ENCODE results near the gene TOR1A.

The TOR1A gene

DNA sequence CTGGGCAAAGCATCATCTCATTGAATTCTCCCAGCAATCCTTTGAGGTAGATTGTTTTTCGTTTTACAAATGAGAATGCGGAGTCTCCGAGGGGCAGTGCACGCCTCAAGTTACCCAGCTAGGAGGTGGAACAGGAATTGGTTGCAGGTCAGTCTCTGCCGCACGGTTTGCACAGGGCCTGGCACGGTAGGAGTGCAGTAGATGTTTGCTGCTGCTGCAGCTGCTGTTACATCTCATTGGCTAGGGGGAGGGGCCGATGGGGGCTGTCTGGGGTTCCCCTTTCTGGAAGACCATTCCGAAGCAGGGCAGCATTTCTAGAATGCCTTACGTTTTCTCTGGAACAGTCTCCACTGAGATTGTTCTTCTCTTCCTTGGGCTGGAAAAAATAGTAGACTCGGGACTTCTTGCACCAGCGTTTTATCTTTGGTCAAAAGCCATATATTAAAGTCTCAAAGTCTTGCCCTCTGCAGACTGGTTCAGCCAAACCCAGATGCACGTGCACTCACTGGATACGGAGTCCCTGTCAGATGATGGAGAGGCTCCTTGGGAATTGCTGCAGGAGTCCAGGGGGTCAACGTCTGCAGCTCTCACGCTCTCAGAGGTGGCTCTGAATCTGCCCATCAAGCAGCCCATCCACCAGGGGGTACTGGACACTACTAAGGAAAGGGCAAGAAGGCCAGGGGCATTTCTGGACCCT is 12.5 kb upstream of the TOR1A start:
- Histone ChIP-seq H3K27me3 (ENCODE audit: control insufficient read depth in 1 of 2, insufficient read depth in 1 of 2, low read length in 2 of 2) (no peaks in the 10 kb centered on the region), H4K91ac (ENCODE audit: low read length) (peak overlapping the region; percentile 70), H3K4me3 (ENCODE audit: insufficient read depth in 1 of 2, low read depth in 1 of 2, low read length in 2 of 2) (peak overlapping the region in 1 of 2 experiments; percentile 100), H2BK12ac (ENCODE audit: low read length in 2 of 2) (no peak overlapping the region), H2BK5ac (ENCODE audit: low read depth, low read length, poor library complexity, severe bottlenecking) (no peak overlapping the region), H3K18ac (ENCODE audit: low read depth in 1 of 2, low read length in 2 of 2) (no peak overlapping the region), H2AK5ac (ENCODE audit: low read length, severe bottlenecking) (no peak overlapping the region), H3K4ac (ENCODE audit: low read depth in 1 of 2, low read length in 2 of 2) (no peak overlapping the region), H2BK15ac (ENCODE audit: low read depth, poor library complexity, severe bottlenecking) (no peak overlapping the region), H3K14ac (ENCODE audit: low read length in 2 of 2) (no peak overlapping the region), H3K9me3 (ENCODE audit: control insufficient read depth, low read length) (no peaks in the 10 kb centered on the region), H2BK120ac (ENCODE audit: low read depth, low read length) (no peak overlapping the region), H3K79me1 (replicated peaks; ENCODE audit: low read length, poor library complexity, severe bottlenecking) (peaks cover 38% of the 10 kb centered on the region), H3K4me1 (ENCODE audit: control insufficient read depth, insufficient read depth, low read depth, low read length) (peaks cover 24% of the 10 kb centered on the region), H2AFZ (ENCODE audit: low read depth, low read length) (no peak overlapping the region), H3K4me2 (ENCODE audit: low read length, poor library complexity, severe bottlenecking) (peak overlapping the region; percentile 29), H3K23ac (ENCODE audit: low read length in 2 of 2) (peak overlapping the region in 1 of 2 experiments; percentile 65), H3K9ac (ENCODE audit: low read length) (peak overlapping the region; percentile 95), H3K27ac (ENCODE audit: low read length, poor library complexity, severe bottlenecking) (no peak overlapping the region), H4K8ac (ENCODE audit: low read length) (no peak overlapping the region), H3K36me3 (ENCODE audit: control insufficient read depth in 1 of 2, insufficient read depth in 2 of 2, low read depth in 1 of 2, low read length in 2 of 2) (peaks cover 9 to 29% of the 10 kb centered on the region in 2 experiments)
- no peak for DNase-seq
- WGBS = 64% methylated on average over 16 of the region's 16 CpGs

DNA sequence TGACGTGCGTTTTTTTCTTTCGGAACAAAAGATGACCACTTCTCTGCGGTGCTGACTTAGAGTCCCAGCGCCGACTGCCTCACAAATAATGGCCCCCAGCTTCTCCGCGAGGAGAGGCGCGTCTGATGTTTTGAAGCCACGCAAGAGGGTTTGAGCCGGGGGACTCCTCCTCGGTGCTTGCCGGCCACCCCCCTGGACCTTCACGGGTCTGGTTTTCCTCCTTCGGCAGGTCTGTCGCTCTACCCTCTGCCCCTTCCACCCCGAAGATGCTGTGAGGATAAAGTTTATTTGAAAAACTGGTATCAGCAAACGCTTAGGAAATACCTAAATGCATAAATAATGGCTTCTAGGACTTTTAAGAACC is 11.9 kb upstream of the TOR1A start:
- Histone ChIP-seq H3K27me3 (ENCODE audit: control insufficient read depth in 1 of 2, insufficient read depth in 1 of 2, low read length in 2 of 2) (no peaks in the 10 kb centered on the region), H3K9ac (ENCODE audit: low read length) (peak overlapping the region; percentile 95), H3K4ac (ENCODE audit: low read depth in 1 of 2, low read length in 2 of 2) (peak overlapping the region in 1 of 2 experiments; percentile 47), H2BK12ac (ENCODE audit: low read length in 2 of 2) (no peak overlapping the region), H3K4me2 (ENCODE audit: low read length, poor library complexity, severe bottlenecking) (peak overlapping the region; percentile 82), H2AFZ (ENCODE audit: low read depth, low read length) (no peak overlapping the region), H3K4me3 (ENCODE audit: insufficient read depth in 1 of 2, low read depth in 1 of 2, low read length in 2 of 2) (peak overlapping the region; percentile 70 to 100), H3K27ac (ENCODE audit: low read length, poor library complexity, severe bottlenecking) (no peak overlapping the region), H3K23ac (ENCODE audit: low read length in 2 of 2) (no peak overlapping the region), H3K36me3 (ENCODE audit: control insufficient read depth in 1 of 2, insufficient read depth in 2 of 2, low read depth in 1 of 2, low read length in 2 of 2) (peaks cover 12 to 35% of the 10 kb centered on the region in 2 experiments), H4K91ac (ENCODE audit: low read length) (no peak overlapping the region), H3K9me3 (ENCODE audit: control insufficient read depth, low read length) (no peaks in the 10 kb centered on the region), H4K8ac (ENCODE audit: low read length) (no peak overlapping the region), H2BK15ac (ENCODE audit: low read depth, poor library complexity, severe bottlenecking) (no peak overlapping the region), H2BK120ac (ENCODE audit: low read depth, low read length) (no peak overlapping the region), H3K4me1 (ENCODE audit: control insufficient read depth, insufficient read depth, low read depth, low read length) (peaks cover 22% of the 10 kb centered on the region), H3K79me1 (replicated peaks; ENCODE audit: low read length, poor library complexity, severe bottlenecking) (peaks cover 36% of the 10 kb centered on the region), H2AK5ac (ENCODE audit: low read length, severe bottlenecking) (no peak overlapping the region), H3K14ac (ENCODE audit: low read length in 2 of 2) (no peak overlapping the region), H3K18ac (ENCODE audit: low read depth in 1 of 2, low read length in 2 of 2) (no peak overlapping the region), H2BK5ac (ENCODE audit: low read depth, low read length, poor library complexity, severe bottlenecking) (no peak overlapping the region)
- DNase-seq = peak; percentile 71
- whole genome bisulfite sequencing = 3% methylated on average over 14 of the region's 19 CpGs

GRCh38 chr9:129835128-129835859 is 11.4 kb upstream of the TOR1A start, which contains the start of the genes C9orf78 and USP20:
Gene C9orf78, minus strand, starts transcription at chr9:129835275. Its CDS starts 54 bp downstream, at chr9:129835221.
Gene USP20, plus strand, starts transcription at chr9:129835458. Its CDS starts 17,098 bp downstream, at chr9:129852556.
- peak within 1 kb of the TSS in 1 of 2 experiments; percentile 66 for H3K18ac ChIP-seq (ENCODE audit: low read depth in 1 of 2, low read length in 2 of 2)
- peak within 1 kb of the TSS; percentile 47 for H3K27ac ChIP-seq (ENCODE audit: low read length, poor library complexity, severe bottlenecking)
- H2AFZ ChIP-seq (ENCODE audit: low read depth, low read length) = peak within 1 kb of the TSS; percentile 48
- peak within 1 kb of the TSS; percentile 80 for H4K8ac ChIP-seq (ENCODE audit: low read length)
- H3K14ac ChIP-seq (ENCODE audit: low read length in 2 of 2) = no peak within 1 kb of the TSS
- peak within 1 kb of the TSS in 1 of 2 experiments; percentile 92 for H3K23ac ChIP-seq (ENCODE audit: low read length in 2 of 2)
- H3K9me3 ChIP-seq (ENCODE audit: control insufficient read depth, low read length) = no peaks in the 10 kb centered on the region
- H3K4ac ChIP-seq (ENCODE audit: low read depth in 1 of 2, low read length in 2 of 2) = peak within 1 kb of the TSS in 1 of 2 experiments; percentile 47
- no peak within 1 kb of the TSS for H2BK5ac ChIP-seq (ENCODE audit: low read depth, low read length, poor library complexity, severe bottlenecking)
- H3K27me3 ChIP-seq (ENCODE audit: control insufficient read depth in 1 of 2, insufficient read depth in 1 of 2, low read length in 2 of 2) = no peaks in the 10 kb centered on the region
- H3K9ac ChIP-seq (ENCODE audit: low read length) = peak within 1 kb of the TSS; percentile 95
- H3K4me3 ChIP-seq (ENCODE audit: insufficient read depth in 1 of 2, low read depth in 1 of 2, low read length in 2 of 2) = peak within 1 kb of the TSS; percentile 70 to 100
- peak within 1 kb of the TSS; percentile 92 for H2BK120ac ChIP-seq (ENCODE audit: low read depth, low read length)
- H2BK15ac ChIP-seq (ENCODE audit: low read depth, poor library complexity, severe bottlenecking) = no peak within 1 kb of the TSS
- H2AK5ac ChIP-seq (ENCODE audit: low read length, severe bottlenecking) = no peak within 1 kb of the TSS
- peaks cover 22% of the 10 kb centered on the region for H3K4me1 ChIP-seq (ENCODE audit: control insufficient read depth, insufficient read depth, low read depth, low read length)
- under 1% methylated on average over 66 of the region's 81 CpGs for WGBS
- H4K91ac ChIP-seq (ENCODE audit: low read length) = peak within 1 kb of the TSS; percentile 41
- H3K4me2 ChIP-seq (ENCODE audit: low read length, poor library complexity, severe bottlenecking) = peak within 1 kb of the TSS; percentile 97
- no peak within 1 kb of the TSS for H2BK12ac ChIP-seq (ENCODE audit: low read length in 2 of 2)
- H3K79me1 ChIP-seq (replicated peaks; ENCODE audit: low read length, poor library complexity, severe bottlenecking) = peaks cover 36% of the 10 kb centered on the region
- H3K36me3 ChIP-seq (ENCODE audit: control insufficient read depth in 1 of 2, insufficient read depth in 2 of 2, low read depth in 1 of 2, low read length in 2 of 2) = peaks cover 18 to 41% of the 10 kb centered on the region in 2 experiments
- DNase-seq = peak; percentile 93
